ENCODE results near the gene MICAL3.
"Not testable (repeated sequence)": the region's sequence is repeated elsewhere in the genome, so short reads cannot be mapped to it uniquely, and the experiment has no call there.

The MICAL3 gene

DNA sequence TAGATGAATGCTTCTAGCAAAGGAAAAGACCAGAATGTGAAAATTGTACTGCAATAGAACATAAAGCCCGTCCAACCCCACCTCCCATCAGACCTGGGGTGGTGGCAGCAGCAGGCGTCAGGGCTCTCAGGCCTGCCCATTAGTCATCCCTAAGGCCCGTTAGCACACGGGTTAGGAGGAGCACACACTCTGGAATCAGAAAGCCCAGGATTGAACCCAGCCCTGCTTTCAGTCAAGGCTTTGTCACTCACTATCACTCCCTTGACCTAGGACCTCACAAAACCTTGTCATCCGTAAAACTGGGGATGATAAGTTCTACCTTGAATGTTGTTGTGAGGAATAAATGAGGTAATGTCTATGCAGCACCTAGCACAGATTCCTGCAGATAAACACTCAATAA, 26.9 kb downstream of the MICAL3 start:
- no peak for DNase-seq

DNA sequence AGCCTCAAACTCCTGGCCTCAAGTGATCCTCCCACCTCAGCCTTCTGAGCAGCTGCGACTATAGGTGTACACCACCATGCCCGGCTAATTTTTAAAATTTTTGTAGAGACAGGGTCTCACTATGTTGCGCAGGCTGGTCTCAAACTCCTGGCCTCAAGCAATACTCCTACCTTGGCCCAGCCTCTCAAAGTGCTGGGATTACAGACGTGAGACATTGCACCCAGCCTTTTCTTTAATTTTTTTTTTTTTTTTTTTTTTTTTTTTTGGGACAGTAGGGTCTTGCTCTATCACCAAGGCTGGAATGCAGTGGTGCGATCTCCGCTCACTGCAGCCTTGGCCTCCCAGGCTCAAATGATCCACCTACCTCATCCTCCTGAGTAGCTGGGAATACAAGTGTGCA, 29.1 kb downstream of the MICAL3 start:
- DNase-seq = not testable (repeated sequence)

DNA sequence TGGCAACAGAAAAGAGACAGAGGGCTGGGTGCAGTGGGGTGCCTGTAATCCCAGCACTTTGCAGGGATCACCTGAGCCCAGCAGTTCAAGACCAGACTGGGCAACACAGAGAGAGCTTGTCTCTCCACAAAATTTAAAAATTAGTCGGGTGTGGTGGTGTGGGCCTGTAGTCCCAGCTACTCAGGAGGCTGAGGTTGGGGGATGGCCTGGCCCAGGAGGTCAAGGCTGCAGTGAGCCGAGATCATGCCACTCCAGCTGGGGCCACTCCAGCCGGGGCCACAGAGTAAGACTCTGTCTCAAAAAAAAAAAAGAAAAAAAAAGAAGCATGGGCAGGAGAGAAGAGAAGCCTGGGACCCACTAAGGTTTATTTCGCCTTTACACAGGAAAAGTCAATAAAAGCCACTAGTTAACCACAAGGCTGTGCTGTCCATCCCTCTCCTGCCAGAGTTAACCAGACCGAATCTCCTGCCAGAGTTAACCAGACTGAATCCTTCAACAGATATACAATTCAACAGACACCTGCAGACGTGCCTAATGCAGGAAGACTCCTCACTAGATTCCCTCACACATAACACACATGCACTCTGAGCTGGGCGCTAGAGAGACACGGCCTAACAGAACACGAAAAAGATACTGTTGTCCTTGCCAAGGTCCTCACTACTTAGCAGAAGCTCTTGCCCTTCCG, 29.8 kb downstream of the MICAL3 start:
- DNase-seq = no peak

DNA sequence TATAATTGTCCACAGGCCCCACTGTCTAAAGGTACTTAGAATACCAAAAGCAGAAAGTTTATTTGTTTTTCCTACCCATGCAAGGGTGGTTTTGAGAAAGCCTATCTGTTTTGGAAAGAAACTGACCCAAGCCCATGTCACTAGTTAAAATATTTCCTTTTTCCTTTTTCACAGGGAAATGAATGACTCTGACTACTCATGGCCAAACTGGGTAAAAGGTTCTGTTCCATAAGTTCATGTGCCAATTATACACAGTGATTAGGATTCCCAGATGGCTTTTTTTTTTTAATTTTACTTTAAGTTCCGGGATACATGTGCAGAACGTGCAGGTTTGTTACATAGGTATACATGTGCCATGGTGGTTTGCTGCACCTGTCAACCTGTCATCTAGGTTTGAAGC, 31.4 kb downstream of the MICAL3 start:
- not testable (repeated sequence) for DNase-seq

DNA sequence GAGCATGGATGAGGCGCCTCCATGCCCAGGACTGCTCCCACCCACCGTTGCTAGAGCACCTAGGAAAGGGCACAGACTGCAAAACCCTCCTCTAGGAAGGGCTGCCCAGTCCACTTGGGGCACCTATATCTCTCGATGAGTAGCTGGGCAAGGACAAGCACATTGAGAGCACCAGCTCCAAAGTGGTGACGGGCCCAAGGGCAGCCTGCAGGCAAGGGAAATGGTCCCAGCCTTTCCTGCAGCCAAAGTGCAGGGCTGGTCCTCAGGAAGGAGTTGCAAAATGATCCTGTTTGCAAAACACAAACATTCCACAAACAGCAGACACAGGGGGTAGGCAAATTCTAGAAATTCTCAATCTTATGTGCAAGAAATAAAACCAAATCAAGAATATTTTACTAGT, 32.4 kb downstream of the MICAL3 start:
- DNase-seq = not testable (repeated sequence)

DNA sequence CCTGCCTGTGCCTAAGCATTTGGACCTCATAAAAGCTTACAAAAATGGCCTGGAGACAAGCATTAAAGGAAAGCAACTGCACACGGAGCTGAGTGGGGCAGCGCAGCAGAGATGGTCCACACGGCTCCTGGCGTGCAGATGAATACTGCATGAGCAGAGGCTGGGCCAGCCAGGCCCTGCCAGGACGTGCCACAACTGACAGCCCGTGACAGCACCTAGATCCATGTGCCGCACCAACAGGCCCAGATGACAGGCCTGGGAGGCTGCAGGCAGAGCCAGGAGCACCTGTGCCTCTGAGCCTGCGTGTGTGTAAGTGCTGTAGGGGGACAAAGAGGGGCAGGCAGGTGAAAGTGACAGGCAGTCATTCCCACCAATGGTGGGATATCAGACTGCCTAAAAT, 33.4 kb downstream of the MICAL3 start:
- no peak for DNase-seq

DNA sequence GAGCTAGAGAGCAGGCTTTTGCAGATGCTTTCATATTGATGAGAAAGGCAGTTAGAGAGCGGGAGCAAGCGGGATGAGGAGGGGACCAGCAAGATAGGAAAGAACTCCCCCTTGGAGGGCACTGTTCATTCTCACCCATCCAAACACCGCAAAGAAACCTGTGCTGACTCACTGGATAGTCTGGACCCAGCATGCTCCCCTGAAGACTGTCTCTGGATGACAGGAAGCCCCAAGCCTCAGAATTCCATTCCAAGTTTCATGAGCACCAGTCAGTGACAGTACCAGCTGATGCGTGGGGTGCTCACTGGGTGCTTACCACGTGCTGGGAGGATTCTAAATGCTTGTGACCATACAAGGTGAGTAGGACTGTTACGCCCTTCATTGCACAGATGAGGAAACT, 34.2 kb downstream of the MICAL3 start:
- no peak for DNase-seq

DNA sequence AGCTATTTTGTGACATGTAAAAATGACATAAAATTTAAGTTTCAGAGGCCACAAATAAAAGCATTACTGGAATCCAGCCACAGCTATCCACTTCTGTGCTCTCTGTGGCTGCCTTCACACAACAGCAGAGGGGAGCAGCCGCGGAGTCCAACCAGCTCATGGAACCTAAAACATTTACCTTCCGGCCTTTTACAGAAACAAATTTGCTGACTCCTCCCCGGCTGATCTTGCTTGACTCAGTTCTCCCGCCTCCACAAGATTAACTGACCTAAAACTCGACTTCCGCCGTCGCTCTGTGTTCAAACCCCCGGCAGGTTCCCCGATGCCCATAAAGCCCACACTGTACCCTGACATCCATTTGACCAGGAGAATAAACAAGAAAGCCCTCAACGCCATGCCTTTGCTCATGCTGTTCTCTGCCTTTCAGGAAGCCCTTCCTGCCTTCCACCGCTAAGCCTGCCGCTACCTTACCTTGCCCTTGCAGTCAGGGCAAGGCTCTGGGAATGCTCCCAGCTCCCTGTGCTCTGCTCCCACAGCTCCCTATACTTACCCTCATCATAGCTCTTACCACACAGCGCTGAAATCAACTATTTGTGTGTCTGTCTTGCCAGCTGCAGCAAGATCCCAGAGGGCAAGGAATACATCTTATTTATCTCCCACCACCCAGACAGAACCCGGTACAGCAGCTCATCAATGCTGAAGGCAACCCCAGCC, 35.4 kb downstream of the MICAL3 start:
- DNase-seq = no peak

DNA sequence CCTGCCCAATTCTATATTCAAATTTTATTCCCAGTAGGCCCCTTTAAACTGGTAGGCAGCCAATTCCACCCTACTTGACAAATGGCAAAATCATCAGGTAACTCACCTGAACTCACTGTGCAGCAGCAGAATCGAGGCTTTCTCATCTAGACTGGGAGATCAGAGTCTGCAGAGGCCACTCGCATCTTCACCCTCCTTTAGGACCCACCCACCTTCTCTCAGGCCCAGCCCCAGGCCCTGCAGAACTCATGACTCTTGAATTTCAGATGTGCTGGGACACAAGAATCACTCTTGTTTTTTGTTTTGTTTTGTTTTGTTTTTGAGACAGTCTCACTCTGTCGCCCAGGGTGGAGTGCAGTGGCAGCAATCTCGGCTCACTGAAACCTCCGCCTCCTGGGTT, 38.8 kb downstream of the MICAL3 start:
- DNase-seq = no peak

DNA sequence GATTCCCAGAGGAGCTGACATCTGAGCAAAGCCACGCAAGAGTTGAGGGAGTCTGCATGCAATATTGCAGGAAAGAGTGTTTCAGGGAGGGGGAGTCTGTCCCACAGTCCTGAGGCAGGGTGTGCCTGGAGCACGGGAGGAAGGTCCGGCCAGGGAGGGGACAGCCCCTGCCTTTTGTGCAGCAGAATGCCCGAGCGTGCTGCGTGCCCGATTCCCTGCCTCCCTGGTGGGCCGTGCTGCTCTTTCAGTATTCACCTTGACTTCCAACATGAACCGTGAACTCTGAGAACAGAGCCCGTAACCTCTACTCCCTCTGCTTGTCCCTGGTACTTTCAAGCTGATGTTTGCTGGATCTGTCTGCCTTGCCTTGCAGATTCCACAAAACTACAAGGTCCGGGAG, 39.3 kb downstream of the MICAL3 start:
- not testable (repeated sequence) for DNase-seq

DNA sequence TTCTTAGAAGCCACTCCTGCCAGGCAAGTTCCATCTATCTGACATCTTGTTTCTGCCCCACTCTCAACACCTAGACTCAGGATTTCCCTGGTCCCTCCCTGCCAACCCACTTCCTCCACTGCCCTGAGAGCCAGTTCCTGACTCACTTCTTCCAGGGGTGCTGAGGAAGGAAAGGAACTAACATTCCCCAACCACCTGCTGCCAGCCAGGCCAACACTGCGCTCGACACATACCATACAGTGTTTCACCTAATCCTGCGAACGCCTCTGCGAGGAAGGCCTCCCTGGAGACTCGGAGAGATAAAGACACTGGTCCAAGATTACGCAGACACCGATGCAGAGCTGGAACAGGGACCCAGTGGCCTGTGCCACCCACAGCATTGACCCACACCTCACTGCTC, 40.2 kb downstream of the MICAL3 start:
- peak; percentile 21 for DNase-seq

DNA sequence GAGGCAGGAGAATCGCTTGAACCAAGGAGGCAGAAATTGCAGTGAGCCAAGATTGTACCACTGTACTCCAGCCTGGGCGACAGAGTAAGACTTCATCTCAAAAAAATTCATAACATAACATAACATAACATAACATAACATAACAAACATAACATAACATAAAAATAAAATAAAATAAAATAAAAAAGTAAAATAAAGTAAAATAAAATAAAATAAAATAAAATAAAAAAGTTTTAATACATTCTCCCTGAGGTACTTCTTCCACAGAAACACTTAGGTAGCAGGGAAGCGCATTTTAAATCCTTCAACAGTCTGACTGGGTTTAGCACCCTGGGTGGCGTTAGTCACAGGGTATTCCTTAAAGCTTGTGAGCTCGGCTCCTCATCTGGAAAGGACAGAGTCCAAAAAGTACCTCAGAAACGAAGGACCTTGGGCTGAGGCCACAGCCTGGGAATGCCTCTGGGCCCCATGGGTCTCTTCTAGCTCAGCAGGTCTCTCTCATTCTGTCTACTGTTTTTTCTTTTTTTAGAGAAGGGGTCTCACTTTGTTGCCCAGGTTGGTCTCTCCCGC, 41.7 kb downstream of the MICAL3 start:
- DNase-seq = no peak

DNA sequence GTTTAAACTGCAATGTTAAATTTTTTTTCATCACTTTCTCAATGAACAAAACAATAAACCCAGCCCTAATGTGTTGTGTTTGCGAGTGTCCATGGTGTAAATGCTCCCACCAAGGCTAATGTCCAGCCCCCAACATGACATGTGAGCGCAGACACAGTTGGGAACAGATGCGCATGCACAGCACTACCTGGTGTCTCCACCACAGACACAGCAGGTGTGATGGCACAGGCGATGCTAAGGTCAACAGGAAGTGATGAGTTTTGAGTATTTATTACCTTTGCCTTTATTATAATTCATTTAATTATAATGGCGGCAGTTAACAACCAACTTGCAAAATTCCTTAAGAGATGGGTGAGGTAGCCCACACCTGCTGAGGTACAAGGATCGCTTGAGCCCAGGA, 42.9 kb downstream of the MICAL3 start:
- no peak for DNase-seq

DNA sequence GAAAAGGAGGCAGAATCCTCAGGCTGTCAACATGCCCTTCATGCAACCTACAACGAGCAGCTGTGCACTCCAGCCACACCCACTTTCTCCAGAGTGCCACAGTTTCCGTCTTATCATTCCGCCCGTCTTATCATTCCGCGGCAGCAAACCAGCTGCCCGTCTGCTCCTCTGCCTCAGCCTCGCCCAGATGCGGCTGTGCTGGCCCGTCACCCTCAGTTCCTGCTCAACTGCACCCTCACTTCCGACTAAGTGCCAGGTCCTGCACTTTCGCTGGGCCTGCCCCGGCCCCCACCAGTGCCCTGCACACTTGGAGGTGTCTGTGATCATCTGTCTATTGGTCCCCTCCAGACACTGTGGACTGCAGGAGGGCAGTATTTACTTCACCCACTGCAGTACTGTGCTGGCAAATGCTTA, 43.7 kb downstream of the MICAL3 start:
- DNase-seq = peak; percentile 63

DNA sequence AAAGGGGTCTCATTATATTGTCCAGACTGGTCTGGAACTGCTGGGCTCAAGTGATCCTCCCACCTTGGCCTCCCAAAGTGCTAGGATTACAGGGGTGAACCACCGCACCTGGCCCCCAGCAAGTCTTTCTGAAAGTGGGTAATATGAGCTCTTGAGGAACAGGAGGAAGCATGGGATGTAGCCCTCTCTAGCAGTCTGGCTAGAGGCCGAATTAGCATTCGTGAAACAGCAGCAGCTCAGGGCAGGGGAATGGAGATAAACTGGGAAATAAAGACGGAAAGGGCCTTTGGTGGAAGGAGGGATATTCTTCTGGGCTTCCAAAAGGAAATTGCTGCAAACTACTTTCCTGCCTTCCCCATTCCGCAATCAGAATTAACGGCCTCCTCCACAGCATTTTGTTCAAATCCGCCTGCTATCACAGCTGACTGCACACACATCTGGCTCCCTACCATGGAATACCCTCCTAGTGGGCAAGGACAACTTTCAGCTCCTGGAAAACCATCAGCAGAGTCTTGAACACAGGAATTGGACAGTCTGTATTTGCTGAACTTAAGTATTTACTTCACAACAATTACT, 44.3 kb downstream of the MICAL3 start:
- DNase-seq = no peak

DNA sequence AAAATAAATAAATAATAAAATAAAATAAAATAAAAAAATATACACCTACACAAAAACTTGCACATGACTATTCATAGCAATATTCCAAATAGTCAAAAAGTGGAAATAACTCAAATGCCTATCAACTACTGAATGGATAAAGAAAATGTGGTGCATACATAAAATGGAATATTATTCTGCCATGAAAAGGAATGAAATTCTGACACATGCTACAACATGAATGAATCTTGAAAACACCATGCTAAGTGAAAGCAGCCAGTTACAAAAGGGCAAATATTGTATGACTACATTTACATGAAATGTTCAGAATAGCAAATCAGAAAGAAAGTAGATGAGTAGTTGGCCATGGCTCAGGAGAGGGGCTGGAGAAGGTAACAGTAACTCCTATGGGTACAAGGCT, 46.3 kb downstream of the MICAL3 start:
- no peak for DNase-seq

DNA sequence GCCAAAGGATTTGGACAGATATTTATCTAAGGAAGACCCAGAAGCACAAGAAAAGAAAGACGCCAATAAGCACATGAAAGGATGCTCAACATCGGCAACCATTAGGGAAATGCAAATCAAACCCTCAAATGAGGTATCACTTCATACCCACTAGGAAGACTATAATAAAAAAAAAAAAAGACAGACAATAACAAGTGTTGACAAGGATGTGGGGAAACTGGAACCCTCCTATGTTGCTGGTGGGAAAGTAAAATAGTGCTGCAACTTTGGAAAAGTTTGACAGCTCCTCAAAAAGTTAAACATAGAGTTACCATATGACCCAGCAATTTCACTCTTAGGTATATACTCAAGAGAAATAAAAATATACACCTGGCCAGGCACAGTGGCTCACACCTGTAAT, 47.0 kb downstream of the MICAL3 start:
- DNase-seq = no peak

DNA sequence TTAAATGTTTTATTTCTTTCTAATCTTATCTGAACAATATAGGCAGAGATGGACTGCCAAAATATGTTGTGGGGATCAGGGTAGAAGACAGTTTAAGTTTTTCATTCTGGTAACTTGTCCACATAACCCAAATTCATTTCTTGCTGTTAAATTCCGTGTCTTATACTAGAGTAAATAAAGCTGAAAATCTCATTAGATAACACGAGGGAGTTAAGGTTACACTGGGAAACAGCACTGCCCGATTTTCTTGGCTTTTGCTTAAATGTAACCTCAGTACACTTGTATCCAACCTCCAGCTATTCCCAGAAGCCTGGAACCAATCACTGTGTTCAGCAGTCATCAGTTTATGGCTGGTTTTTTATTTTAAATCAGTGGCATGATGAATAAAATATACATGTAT, 48.2 kb downstream of the MICAL3 start:
- no peak for DNase-seq

DNA sequence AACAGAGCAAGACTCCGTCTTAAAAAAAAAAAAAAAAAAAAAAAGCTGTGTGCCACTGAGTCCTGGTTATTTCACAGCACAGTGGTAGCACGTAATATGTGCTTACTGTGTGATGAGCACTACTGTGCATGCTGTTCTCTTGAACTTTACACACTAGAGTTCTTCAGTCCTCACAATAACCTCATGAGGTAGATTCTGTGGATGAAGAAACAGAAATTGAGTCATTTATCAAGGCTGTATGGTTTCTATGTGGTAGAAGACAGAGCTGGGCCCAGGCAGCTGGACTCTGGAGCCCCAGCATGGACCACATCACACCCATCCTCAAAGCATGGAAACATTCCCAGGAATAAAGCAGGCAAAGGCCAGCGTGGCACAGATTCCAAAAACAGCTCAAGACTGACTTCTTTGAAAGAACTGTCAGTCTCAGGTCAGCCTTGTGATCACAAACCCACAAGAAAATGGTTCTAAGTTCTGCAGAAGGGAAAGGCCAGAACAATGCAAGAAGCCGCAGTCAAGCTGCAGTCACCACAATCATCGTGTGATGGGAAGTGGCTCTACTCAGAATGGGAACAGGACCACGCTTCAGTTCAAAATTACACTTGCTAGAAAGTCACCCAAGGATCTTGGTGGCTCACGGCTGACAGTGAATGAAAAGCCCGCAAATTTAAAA, 49.5 kb downstream of the MICAL3 start:
- peak; percentile 50 for DNase-seq

DNA sequence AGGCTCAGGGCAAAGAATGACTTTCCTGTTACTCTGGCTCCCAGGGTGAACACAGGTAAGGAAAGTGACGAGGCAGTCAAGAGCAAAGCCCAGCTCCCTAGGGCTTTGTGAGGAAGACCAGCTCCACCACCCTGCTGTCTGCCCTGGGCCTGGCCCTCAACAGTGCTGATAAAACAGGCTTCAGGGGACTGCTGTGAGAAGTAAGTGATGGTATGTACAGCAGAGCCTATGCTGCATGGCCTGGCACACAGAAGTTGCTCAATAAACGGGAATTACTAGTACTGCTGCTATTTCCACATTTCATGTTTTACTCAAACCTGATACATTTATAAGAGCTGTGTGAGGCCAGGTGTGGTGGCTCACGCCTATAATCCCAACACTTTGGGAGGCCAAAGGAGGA, 50.3 kb downstream of the MICAL3 start:
- no peak for DNase-seq

DNA sequence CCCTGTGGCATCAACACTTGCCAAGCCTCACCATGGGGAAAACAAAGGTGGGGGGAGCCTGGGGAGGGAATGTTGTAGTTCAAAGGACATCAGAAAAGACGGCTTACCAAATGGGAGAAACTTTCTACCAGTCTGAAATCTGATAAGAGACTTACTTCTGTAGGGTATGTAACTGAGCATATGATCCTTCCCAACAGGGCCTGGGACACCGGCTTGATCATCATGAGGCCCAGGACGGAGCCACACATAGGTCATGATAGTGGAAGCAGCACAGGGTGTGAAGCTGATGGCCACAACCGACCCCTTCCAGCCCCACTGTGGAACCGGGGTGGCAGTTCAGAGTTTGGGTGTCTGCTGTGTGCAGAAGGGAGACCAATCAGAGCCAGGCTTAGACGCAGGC, 51.1 kb downstream of the MICAL3 start:
- DNase-seq = no peak

DNA sequence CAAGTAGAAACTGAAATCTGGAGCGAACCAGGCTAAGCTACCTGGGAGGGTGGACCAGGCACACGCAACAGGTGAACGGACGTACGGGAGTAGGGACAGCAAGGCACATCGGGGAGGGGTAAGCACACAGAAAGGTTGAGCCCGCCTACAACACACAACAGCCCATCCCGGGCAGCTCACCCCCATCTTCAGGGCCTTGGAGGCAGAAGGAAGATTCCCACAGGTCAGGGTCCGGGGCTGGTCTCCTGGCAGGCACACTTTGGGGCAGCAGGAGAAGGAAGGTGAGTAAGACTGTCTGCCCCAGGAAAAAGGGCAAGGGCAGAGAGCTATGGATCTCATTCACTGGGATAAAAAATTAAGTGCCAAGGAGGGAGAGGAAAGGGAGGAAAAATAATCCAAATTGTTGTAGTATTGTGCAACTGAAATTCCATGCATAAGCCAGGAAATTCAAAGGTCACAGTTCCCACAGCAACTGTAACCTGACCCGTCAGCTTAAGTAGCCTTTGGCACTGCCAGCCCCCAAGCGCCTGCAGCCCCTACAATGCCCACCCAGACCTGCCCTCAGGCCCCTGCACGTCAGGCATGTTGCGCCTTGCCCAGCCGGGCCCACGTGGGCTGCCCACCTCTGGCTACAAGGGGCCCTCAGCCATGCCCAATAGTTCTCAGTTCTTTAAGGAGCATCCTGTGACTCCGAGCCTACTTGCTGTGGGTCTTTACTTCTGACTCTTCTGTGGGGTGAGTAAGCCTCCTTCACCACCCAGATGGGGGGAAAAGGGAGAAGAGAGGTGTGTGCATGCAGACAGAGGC, 51.8 kb downstream of the MICAL3 start:
- DNase-seq = no peak

DNA sequence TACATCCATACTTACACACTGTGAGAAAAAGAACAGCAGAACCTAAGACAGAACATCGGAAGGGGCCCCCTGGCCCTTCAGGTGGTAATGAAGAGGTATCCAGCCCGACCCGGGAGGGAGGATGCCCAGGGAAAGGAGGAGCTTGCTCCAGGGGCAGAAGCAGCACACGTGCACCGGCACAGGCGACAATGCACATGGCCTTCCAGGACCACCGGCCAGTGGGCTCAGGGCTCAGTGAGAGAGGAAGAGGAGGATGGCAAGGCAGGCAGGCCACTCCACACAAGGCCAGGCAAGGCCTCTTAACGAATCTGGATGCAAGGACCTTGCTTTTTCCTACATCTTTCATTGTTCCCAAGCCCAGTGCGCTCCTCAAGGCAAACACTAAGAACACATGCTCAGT, 52.6 kb downstream of the MICAL3 start:
- no peak for DNase-seq
